Measurements from ENCODE around the gene CELF4. TPM values are rescaled to one million over a fixed set of nuclear protein-coding genes. Genes with fewer than 3 reads are reported as not detected.

The CELF4 gene
- total RNA-seq, 2 donors from 2014 or later, result 3.3 to 4.7 TPM

- intact Hi-C loops (cut with DNase I), result no loop called here
- no peaks in the 10 kb centered on the region for H3K4me1 ChIP-seq
- no peak overlapping the region for H3K27ac ChIP-seq
- no peaks in the 10 kb centered on the region for H3K36me3 ChIP-seq (replicated peaks in 1 of 2; ENCODE audit: insufficient read depth in 1 of 2, low read depth in 2 of 2)
- WGBS, 2 donors, result 50% methylated on average over 5 of the region's 5 CpGs
- TF ChIP-seq POLR2A (IDR thresholded peaks at IDR 0.05), result no peak
- TF ChIP-seq CTCF (IDR thresholded peaks at IDR 0.05), result no peak
- ATAC-seq (no peak), DNase-seq (no peak)
- H3K4me3 ChIP-seq, result no peak overlapping the region
- H3K9me3 ChIP-seq, result no peaks in the 10 kb centered on the region
- H3K27me3 ChIP-seq, result no peaks in the 10 kb centered on the region
Observed at GRCh38 chr18:37314534-37314933, 251.1 kb downstream of the CELF4 start.

GRCh38 chr18:37313624-37314023 is 252.0 kb downstream of the CELF4 start:
- H3K27ac ChIP-seq, result no peak overlapping the region
- intact Hi-C loops (cut with DNase I), result no loop called here
- DNase-seq (no peak), ATAC-seq (no peak)
- no peaks in the 10 kb centered on the region for H3K27me3 ChIP-seq
- TF ChIP-seq POLR2A (IDR thresholded peaks at IDR 0.05) (no peak), CTCF (IDR thresholded peaks at IDR 0.05) (no peak)
- H3K4me3 ChIP-seq, result no peak overlapping the region
- H3K36me3 ChIP-seq (replicated peaks in 1 of 2; ENCODE audit: insufficient read depth in 1 of 2, low read depth in 2 of 2), result no peaks in the 10 kb centered on the region
- no peaks in the 10 kb centered on the region for H3K9me3 ChIP-seq
- no peaks in the 10 kb centered on the region for H3K4me1 ChIP-seq
- 70 to 71% methylated on average over 9 to 10 of the region's 10 CpGs for WGBS, 2 donors

GRCh38 chr18:37309861-37310260 is 255.7 kb downstream of the CELF4 start:
- DNase-seq (no peak), ATAC-seq (no peak)
- Histone ChIP-seq H3K9me3 (no peaks in the 10 kb centered on the region), H3K4me3 (no peak overlapping the region), H3K27ac (no peak overlapping the region), H3K36me3 (replicated peaks in 1 of 2; ENCODE audit: insufficient read depth in 1 of 2, low read depth in 2 of 2) (no peaks in the 10 kb centered on the region), H3K27me3 (no peaks in the 10 kb centered on the region), H3K4me1 (no peaks in the 10 kb centered on the region)
- intact Hi-C loops (cut with DNase I), result no loop called here
- TF ChIP-seq CTCF (IDR thresholded peaks at IDR 0.05) (no peak), POLR2A (IDR thresholded peaks at IDR 0.05) (no peak)
- WGBS, 2 donors, result 75 to 81% methylated on average over 3 of the region's 3 CpGs

GRCh38 chr18:37309059-37309458 is 256.5 kb downstream of the CELF4 start:
- H3K4me3 ChIP-seq, result no peak overlapping the region
- ATAC-seq, result no peak
- no peaks in the 10 kb centered on the region for H3K4me1 ChIP-seq
- no peak overlapping the region for H3K27ac ChIP-seq
- DNase-seq, result no peak
- 7% methylated on average over 1 of the region's 1 CpG; no CpG with 5 or more reads in 1 of the 2 donors for WGBS, 2 donors
- no peak for TF ChIP-seq POLR2A (IDR thresholded peaks at IDR 0.05)
- TF ChIP-seq CTCF (IDR thresholded peaks at IDR 0.05), result no peak
- no peaks in the 10 kb centered on the region for H3K27me3 ChIP-seq
- H3K36me3 ChIP-seq (replicated peaks in 1 of 2; ENCODE audit: insufficient read depth in 1 of 2, low read depth in 2 of 2), result no peaks in the 10 kb centered on the region
- intact Hi-C loops (cut with DNase I), result no loop called here
- H3K9me3 ChIP-seq, result no peaks in the 10 kb centered on the region

- ATAC-seq (no peak), DNase-seq (no peak)
- Histone ChIP-seq H3K27me3 (no peaks in the 10 kb centered on the region), H3K4me3 (no peak overlapping the region), H3K27ac (no peak overlapping the region), H3K36me3 (replicated peaks in 1 of 2; ENCODE audit: insufficient read depth in 1 of 2, low read depth in 2 of 2) (no peaks in the 10 kb centered on the region), H3K4me1 (no peaks in the 10 kb centered on the region), H3K9me3 (no peaks in the 10 kb centered on the region)
- WGBS, 2 donors, result 81 to 84% methylated on average over 7 to 8 of the region's 8 CpGs
- intact Hi-C loops (cut with DNase I), result no loop called here
- TF ChIP-seq POLR2A (IDR thresholded peaks at IDR 0.05), result no peak
- TF ChIP-seq CTCF (IDR thresholded peaks at IDR 0.05), result no peak
Observed at GRCh38 chr18:37307181-37307580, 258.4 kb downstream of the CELF4 start.

All from body of pancreas (tissue), 4 donors.